GM19099 (cell line): ENCODE data around the gene SMYD3.

Source experiments
- POLR2A ChIP-seq: IDR thresholded peaks from 3 replicates; pipeline ENCODE4 v1.6.1; 2011; ENCODE audit warnings: low read depth; ENCODE audit not compliant: insufficient read length; ENCODE audit errors: extremely low read depth

SMYD3 gene

GRCh38 chr1:246198115-246198816, 308.8 kb downstream of the SMYD3 start:
- TF ChIP-seq POLR2A = no peak

DNA sequence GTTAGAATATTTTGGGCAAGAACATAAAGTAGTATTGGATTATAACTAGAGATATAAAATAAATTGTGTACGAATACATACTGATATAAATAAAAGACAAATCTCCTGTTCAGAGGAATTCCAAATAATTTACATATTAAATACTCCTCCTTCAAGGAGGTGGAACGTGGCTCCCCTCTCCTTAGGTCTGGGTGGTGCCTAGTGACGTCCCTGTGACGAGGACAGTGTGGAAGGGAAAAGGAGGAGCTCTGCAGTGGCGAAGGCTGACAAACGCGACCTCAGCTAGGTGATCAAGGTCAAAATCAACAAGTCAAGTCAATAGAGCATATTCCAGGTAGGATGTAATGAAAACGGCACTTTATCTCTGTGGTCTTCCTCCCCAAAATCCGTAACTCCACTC, 310.0 kb downstream of the SMYD3 start:
- no peak for TF ChIP-seq POLR2A

- TF ChIP-seq POLR2A = no peak
These were observed 311.8 kb downstream of the SMYD3 start for GRCh38 chr1:246195296-246195695.

GRCh38 chr1:246193537-246193936, 313.5 kb downstream of the SMYD3 start:
- no peak for TF ChIP-seq POLR2A

GRCh38 chr1:246189126-246189525, 318.0 kb downstream of the SMYD3 start:
- no peak for TF ChIP-seq POLR2A

GRCh38 chr1:246187834-246188372, 319.2 kb downstream of the SMYD3 start:
- TF ChIP-seq POLR2A = no peak

GRCh38 chr1:246184503-246184902, 322.6 kb downstream of the SMYD3 start:
- TF ChIP-seq POLR2A = no peak

- TF ChIP-seq POLR2A = no peak
These were observed 324.8 kb downstream of the SMYD3 start for GRCh38 chr1:246182149-246182851.

DNA sequence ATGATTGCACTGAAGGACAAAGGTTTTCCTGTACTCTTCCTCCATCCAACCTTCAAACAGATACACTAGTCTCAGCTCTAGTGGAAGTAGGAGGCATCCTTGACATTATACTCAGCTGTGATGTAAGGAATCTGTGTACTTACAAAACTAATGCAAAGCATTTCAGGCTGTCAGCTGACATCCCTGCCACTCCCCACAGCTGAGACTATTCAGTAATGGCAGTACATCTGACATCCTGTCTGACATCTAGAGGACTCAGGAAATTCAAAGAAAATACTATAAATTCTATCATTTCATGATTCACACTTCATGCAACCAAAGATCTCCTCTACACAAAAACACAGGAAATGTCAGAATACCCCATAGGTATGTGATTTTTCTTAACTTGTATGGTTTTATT, 325.8 kb downstream of the SMYD3 start:
- TF ChIP-seq POLR2A = no peak

GRCh38 chr1:246179401-246179800, 327.7 kb downstream of the SMYD3 start:
- TF ChIP-seq POLR2A = no peak

- TF ChIP-seq POLR2A = no peak
These were observed 328.3 kb downstream of the SMYD3 start for GRCh38 chr1:246178717-246179311.

DNA sequence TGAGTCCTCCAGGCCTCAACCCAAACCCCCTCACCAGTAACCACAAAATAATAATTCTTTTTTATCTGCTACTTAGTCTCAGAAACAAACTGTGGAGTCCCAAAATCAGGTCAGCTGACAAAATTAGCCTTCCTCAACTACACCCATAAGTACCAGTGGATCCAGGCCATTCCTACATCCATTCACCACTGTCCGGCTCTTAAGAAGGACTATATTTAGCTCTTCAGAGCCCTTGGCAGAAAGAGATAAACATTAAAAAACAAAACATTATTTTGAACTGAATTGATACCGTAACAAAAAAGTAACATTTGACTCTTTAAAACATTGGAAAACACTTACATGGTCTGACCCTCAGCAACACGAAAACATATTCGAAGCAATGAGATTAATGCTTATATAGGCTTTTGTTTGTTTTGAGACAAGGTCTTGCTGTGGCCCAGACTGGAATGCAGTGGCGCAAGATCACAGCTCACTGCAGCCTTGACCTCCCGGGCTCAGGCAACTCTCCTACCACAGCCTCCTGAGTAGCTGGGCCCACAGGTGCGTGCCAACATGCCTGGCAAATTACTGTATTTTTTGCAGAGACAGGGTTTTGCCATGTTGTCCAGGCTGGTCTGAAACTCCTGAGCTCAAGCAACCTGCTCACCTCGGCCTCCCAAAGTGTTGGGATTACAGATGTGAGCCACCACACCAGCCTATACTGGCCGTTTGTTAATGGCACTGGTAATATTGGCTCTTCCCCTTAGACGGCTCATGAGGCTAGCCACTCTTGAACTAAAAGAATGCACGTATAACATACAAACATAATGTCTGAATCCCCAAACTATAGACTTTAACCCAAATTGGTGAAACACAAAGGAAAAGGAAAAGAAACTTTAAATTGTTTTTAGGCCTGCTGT, 330.7 kb downstream of the SMYD3 start:
- no peak for TF ChIP-seq POLR2A

GRCh38 chr1:246170574-246171261, 336.4 kb downstream of the SMYD3 start:
- no peak for TF ChIP-seq POLR2A

GRCh38 chr1:246169486-246169885, 337.6 kb downstream of the SMYD3 start:
- no peak for TF ChIP-seq POLR2A
